Measurements from ENCODE around the gene CLDND2.

Gene CLDND2

GRCh38 chr19:51327066-51328001 lies 41.5 kb downstream of the CLDND2 start:
- DNase-seq = no peak

GRCh38 chr19:51326216-51327065 lies 42.4 kb downstream of the CLDND2 start:
- DNase-seq = no peak

GRCh38 chr19:51325161-51325976 lies 43.4 kb downstream of the CLDND2 start:
- DNase-seq = no peak

- DNase-seq = no peak
Measured at GRCh38 chr19:51324167-51324481, 44.7 kb downstream of the CLDND2 start.

GRCh38 chr19:51323481-51324166 lies 45.2 kb downstream of the CLDND2 start:
- DNase-seq = no peak

GRCh38 chr19:51321799-51322198 lies 47.0 kb downstream of the CLDND2 start:
- DNase-seq = no peak

- DNase-seq = no peak
Measured at GRCh38 chr19:51320280-51320657, 48.5 kb downstream of the CLDND2 start.

GRCh38 chr19:51319649-51320279 lies 49.0 kb downstream of the CLDND2 start:
- DNase-seq = no peak

GRCh38 chr19:51318687-51319648 lies 49.8 kb downstream of the CLDND2 start:
- DNase-seq = no peak

- no peak for DNase-seq
Measured at GRCh38 chr19:51317968-51318367, 50.8 kb downstream of the CLDND2 start.

- DNase-seq = no peak
Measured at GRCh38 chr19:51317376-51317775, 51.4 kb downstream of the CLDND2 start.
